SU-DHL-6 (cell line): Measurements from ENCODE around the gene GOLM1.

Source experiments
- EZH2phosphoT487 ChIP-seq: fragments of 200-600 bp; sonication (generic), shearing (Covaris generic); conservative IDR thresholded peaks from 2 replicates; pipeline ENCODE4 v1.6.1; 2018; ENCODE audit warnings: mild to moderate bottlenecking, antibody characterized with exemption, low read length, moderate library complexity, mixed read lengths
- TF ChIP-seq, protein P1 (sequence below): fragments of 200-600 bp; sonication (generic); IDR thresholded peaks from one replicate; pipeline ENCODE4 v1.5.1; 2017; ENCODE audit warnings: antibody characterized with exemption, mild to moderate bottlenecking, low read length, moderate library complexity; ENCODE audit not compliant: insufficient read depth, poor library complexity, severe bottlenecking

- TF ChIP-seq, protein P1, sequence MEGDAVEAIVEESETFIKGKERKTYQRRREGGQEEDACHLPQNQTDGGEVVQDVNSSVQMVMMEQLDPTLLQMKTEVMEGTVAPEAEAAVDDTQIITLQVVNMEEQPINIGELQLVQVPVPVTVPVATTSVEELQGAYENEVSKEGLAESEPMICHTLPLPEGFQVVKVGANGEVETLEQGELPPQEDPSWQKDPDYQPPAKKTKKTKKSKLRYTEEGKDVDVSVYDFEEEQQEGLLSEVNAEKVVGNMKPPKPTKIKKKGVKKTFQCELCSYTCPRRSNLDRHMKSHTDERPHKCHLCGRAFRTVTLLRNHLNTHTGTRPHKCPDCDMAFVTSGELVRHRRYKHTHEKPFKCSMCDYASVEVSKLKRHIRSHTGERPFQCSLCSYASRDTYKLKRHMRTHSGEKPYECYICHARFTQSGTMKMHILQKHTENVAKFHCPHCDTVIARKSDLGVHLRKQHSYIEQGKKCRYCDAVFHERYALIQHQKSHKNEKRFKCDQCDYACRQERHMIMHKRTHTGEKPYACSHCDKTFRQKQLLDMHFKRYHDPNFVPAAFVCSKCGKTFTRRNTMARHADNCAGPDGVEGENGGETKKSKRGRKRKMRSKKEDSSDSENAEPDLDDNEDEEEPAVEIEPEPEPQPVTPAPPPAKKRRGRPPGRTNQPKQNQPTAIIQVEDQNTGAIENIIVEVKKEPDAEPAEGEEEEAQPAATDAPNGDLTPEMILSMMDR, result no peak
- TF ChIP-seq EZH2phosphoT487, result no peak
These were observed 26.9 kb downstream of the GOLM1 start for GRCh38 chr9:86072394-86072877.
